Measurements from ENCODE around the gene GLTP.

DNA sequence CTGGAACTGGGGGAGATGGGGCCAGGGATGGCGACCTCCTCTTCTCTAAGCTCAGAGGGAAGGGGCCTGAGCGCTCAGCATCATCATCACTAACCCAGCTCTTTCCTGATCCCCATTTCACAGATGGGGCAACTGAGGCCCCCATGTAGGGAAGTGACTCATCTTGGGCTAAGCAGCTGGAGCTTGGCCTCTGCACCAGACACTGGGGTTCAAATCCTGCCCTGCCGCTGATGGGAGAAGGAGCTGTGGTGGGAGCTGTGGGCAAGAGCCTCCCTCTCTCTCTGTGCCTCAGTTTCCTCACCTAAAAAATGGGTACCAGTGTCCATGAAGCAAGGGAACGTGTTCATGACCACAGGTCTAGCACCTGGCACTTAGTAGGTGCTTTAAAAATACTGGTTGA, 44.5 kb downstream of the GLTP start:
- TF ChIP-seq, protein P1, sequence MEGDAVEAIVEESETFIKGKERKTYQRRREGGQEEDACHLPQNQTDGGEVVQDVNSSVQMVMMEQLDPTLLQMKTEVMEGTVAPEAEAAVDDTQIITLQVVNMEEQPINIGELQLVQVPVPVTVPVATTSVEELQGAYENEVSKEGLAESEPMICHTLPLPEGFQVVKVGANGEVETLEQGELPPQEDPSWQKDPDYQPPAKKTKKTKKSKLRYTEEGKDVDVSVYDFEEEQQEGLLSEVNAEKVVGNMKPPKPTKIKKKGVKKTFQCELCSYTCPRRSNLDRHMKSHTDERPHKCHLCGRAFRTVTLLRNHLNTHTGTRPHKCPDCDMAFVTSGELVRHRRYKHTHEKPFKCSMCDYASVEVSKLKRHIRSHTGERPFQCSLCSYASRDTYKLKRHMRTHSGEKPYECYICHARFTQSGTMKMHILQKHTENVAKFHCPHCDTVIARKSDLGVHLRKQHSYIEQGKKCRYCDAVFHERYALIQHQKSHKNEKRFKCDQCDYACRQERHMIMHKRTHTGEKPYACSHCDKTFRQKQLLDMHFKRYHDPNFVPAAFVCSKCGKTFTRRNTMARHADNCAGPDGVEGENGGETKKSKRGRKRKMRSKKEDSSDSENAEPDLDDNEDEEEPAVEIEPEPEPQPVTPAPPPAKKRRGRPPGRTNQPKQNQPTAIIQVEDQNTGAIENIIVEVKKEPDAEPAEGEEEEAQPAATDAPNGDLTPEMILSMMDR (IDR thresholded peaks at IDR 0.05; ENCODE audit: poor library complexity) = no peak
- TF ChIP-seq EZH2 (IDR thresholded peaks at IDR 0.05; ENCODE audit: borderline replicate concordance) (no peak), EZH2phosphoT487 (IDR thresholded peaks at IDR 0.05; ENCODE audit: low read depth, severe bottlenecking, unreplicated experiment) (no peak)
